ENCODE results near the gene GALNT2.

DNA sequence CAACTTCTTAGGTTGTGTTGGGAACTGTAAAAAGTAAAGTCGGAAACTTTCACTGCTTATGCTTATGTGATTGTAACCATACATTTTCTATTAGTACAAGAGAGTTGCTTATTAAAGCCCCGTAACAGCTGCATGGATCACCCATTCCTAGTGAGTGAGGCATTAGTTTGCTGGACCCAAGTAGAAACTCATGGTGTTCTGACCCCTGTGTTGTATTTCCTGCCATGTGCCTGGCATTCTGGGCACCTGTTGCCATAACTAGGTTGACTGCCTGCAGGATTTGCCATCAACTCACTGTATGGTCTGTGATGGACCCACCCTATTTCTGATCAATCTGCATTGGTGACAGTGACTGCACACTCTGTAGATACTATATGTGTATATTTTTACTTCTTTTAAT lies 186.1 kb downstream of the GALNT2 start:
- TF ChIP-seq NANOG (IDR thresholded peaks at IDR 0.05; ENCODE audit: borderline replicate concordance) (no peak), JUNB (IDR thresholded peaks at IDR 0.05; ENCODE audit: unreplicated experiment) (no peak), EZH2 (IDR thresholded peaks at IDR 0.05; ENCODE audit: low read depth, unreplicated experiment) (no peak), POLR2AphosphoS5 (IDR thresholded peaks at IDR 0.05; ENCODE audit: low read depth) (no peak), ZNF331 (CRISPR knock-in tag; IDR thresholded peaks at IDR 0.05; ENCODE audit: low read depth) (no peak), EZH2phosphoT487 (IDR thresholded peaks at IDR 0.05; ENCODE audit: unreplicated experiment) (no peak), STAT1 (IDR thresholded peaks at IDR 0.05; ENCODE audit: unreplicated experiment) (no peak), ZNF114 (CRISPR knock-in tag; IDR thresholded peaks at IDR 0.05) (no peak), CREB1 (CRISPR knock-in tag; IDR thresholded peaks at IDR 0.05; ENCODE audit: low read depth) (no peak)
- TF ChIP-seq, protein P1, sequence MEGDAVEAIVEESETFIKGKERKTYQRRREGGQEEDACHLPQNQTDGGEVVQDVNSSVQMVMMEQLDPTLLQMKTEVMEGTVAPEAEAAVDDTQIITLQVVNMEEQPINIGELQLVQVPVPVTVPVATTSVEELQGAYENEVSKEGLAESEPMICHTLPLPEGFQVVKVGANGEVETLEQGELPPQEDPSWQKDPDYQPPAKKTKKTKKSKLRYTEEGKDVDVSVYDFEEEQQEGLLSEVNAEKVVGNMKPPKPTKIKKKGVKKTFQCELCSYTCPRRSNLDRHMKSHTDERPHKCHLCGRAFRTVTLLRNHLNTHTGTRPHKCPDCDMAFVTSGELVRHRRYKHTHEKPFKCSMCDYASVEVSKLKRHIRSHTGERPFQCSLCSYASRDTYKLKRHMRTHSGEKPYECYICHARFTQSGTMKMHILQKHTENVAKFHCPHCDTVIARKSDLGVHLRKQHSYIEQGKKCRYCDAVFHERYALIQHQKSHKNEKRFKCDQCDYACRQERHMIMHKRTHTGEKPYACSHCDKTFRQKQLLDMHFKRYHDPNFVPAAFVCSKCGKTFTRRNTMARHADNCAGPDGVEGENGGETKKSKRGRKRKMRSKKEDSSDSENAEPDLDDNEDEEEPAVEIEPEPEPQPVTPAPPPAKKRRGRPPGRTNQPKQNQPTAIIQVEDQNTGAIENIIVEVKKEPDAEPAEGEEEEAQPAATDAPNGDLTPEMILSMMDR (conservative IDR thresholded peaks at IDR 0.05; ENCODE audit: low read depth in 2 of 2): no peak
- TF ChIP-seq, protein P2, sequence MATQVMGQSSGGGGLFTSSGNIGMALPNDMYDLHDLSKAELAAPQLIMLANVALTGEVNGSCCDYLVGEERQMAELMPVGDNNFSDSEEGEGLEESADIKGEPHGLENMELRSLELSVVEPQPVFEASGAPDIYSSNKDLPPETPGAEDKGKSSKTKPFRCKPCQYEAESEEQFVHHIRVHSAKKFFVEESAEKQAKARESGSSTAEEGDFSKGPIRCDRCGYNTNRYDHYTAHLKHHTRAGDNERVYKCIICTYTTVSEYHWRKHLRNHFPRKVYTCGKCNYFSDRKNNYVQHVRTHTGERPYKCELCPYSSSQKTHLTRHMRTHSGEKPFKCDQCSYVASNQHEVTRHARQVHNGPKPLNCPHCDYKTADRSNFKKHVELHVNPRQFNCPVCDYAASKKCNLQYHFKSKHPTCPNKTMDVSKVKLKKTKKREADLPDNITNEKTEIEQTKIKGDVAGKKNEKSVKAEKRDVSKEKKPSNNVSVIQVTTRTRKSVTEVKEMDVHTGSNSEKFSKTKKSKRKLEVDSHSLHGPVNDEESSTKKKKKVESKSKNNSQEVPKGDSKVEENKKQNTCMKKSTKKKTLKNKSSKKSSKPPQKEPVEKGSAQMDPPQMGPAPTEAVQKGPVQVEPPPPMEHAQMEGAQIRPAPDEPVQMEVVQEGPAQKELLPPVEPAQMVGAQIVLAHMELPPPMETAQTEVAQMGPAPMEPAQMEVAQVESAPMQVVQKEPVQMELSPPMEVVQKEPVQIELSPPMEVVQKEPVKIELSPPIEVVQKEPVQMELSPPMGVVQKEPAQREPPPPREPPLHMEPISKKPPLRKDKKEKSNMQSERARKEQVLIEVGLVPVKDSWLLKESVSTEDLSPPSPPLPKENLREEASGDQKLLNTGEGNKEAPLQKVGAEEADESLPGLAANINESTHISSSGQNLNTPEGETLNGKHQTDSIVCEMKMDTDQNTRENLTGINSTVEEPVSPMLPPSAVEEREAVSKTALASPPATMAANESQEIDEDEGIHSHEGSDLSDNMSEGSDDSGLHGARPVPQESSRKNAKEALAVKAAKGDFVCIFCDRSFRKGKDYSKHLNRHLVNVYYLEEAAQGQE (IDR thresholded peaks at IDR 0.05; ENCODE audit: unreplicated experiment): no peak
- TF ChIP-seq, protein P3, sequence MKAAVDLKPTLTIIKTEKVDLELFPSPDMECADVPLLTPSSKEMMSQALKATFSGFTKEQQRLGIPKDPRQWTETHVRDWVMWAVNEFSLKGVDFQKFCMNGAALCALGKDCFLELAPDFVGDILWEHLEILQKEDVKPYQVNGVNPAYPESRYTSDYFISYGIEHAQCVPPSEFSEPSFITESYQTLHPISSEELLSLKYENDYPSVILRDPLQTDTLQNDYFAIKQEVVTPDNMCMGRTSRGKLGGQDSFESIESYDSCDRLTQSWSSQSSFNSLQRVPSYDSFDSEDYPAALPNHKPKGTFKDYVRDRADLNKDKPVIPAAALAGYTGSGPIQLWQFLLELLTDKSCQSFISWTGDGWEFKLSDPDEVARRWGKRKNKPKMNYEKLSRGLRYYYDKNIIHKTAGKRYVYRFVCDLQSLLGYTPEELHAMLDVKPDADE (IDR thresholded peaks at IDR 0.05): no peak
- TF ChIP-seq, protein P4, sequence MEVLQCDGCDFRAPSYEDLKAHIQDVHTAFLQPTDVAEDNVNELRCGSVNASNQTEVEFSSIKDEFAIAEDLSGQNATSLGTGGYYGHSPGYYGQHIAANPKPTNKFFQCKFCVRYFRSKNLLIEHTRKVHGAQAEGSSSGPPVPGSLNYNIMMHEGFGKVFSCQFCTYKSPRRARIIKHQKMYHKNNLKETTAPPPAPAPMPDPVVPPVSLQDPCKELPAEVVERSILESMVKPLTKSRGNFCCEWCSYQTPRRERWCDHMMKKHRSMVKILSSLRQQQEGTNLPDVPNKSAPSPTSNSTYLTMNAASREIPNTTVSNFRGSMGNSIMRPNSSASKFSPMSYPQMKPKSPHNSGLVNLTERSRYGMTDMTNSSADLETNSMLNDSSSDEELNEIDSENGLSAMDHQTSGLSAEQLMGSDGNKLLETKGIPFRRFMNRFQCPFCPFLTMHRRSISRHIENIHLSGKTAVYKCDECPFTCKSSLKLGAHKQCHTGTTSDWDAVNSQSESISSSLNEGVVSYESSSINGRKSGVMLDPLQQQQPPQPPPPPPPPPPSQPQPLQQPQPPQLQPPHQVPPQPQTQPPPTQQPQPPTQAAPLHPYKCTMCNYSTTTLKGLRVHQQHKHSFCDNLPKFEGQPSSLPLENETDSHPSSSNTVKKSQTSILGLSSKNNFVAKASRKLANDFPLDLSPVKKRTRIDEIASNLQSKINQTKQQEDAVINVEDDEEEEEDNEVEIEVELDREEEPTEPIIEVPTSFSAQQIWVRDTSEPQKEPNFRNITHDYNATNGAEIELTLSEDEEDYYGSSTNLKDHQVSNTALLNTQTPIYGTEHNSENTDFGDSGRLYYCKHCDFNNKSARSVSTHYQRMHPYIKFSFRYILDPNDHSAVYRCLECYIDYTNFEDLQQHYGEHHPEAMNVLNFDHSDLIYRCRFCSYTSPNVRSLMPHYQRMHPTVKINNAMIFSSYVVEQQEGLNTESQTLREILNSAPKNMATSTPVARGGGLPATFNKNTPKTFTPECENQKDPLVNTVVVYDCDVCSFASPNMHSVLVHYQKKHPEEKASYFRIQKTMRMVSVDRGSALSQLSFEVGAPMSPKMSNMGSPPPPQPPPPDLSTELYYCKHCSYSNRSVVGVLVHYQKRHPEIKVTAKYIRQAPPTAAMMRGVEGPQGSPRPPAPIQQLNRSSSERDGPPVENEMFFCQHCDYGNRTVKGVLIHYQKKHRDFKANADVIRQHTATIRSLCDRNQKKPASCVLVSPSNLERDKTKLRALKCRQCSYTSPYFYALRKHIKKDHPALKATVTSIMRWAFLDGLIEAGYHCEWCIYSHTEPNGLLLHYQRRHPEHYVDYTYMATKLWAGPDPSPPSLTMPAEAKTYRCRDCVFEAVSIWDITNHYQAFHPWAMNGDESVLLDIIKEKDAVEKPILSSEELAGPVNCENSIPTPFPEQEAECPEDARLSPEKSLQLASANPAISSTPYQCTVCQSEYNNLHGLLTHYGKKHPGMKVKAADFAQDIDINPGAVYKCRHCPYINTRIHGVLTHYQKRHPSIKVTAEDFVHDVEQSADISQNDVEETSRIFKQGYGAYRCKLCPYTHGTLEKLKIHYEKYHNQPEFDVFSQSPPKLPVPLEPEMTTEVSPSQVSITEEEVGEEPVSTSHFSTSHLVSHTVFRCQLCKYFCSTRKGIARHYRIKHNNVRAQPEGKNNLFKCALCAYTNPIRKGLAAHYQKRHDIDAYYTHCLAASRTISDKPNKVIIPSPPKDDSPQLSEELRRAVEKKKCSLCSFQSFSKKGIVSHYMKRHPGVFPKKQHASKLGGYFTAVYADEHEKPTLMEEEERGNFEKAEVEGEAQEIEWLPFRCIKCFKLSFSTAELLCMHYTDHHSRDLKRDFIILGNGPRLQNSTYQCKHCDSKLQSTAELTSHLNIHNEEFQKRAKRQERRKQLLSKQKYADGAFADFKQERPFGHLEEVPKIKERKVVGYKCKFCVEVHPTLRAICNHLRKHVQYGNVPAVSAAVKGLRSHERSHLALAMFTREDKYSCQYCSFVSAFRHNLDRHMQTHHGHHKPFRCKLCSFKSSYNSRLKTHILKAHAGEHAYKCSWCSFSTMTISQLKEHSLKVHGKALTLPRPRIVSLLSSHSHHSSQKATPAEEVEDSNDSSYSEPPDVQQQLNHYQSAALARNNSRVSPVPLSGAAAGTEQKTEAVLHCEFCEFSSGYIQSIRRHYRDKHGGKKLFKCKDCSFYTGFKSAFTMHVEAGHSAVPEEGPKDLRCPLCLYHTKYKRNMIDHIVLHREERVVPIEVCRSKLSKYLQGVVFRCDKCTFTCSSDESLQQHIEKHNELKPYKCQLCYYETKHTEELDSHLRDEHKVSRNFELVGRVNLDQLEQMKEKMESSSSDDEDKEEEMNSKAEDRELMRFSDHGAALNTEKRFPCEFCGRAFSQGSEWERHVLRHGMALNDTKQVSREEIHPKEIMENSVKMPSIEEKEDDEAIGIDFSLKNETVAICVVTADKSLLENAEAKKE (CRISPR knock-in tag; IDR thresholded peaks at IDR 0.05): no peak

Measured in GM23338 (cell line).